Endothelial cell of umbilical vein (primary cell): ENCODE results near the gene MYH11. TPM values are rescaled to one million over a fixed set of nuclear protein-coding genes. Genes with fewer than 3 reads are reported as not detected.

Source experiments
- BruUV-seq: library from RNA; stranded (reverse); fragments of 400-500 nt; replicated peaks from 2 replicates; lab custom pipeline; 2021; lab: Mats Ljungman, UMichigan
- CTCF ChIA-PET: fragments of 300-600, 350-600 bp; sonication (Branson Sonifier 250); formaldehyde crosslinking; loops from one replicate; lab custom pipeline; 2021; ENCODE audit warnings: antibody characterized with exemption, inconsistent platforms; lab: Charles Lee
- POLR2A ChIA-PET: fragments of 300-600, 350-600 bp; sonication (Branson Sonifier 250); formaldehyde crosslinking; loops from one replicate; lab custom pipeline; 2021; ENCODE audit warnings: antibody characterized with exemption, inconsistent platforms; lab: Charles Lee
- DNase-seq: peaks from one replicate; pipeline ENCODE4 v3.0.0-alpha.2; 2011; ENCODE audit warnings: low read depth, low spot score
- FAIRE-seq: peaks from 2 replicates; lab custom pipeline; 2011; peaks lifted over from hg19 to GRCh38; lab: Jason Lieb, UNC
- H2AFZ ChIP-seq: 2 replicates; pipeline ENCODE4 v1.6.0; 2012; ENCODE audit warnings: low read depth, low read length, control low read depth, inconsistent platforms
- H3K27ac ChIP-seq: 2 replicates; pipeline ENCODE4 v1.5.1; 2011; ENCODE audit warnings: low read depth, mild to moderate bottlenecking, control low read depth, low read length, moderate library complexity; ENCODE audit not compliant: insufficient read depth
- H3K27me3 ChIP-seq, 2 experiments: 2 replicates each; pipeline versions ENCODE4 v1.6.0 to v1.6.1; 2011; ENCODE audit warnings: low read length in 2 of 2, mixed read lengths in 1 of 2; ENCODE audit not compliant: control insufficient read depth in 2 of 2, insufficient read depth in 2 of 2
- H3K36me3 ChIP-seq, 2 experiments: 2 replicates in 1 of 2; 3 replicates in 1 of 2; pipeline ENCODE4 v1.5.1; 2011; ENCODE audit warnings: low read length in 2 of 2, mild to moderate bottlenecking in 1 of 2, moderate library complexity in 1 of 2; ENCODE audit not compliant: control insufficient read depth in 2 of 2, insufficient read depth in 2 of 2; ENCODE audit errors: extremely low read depth in 1 of 2
- H3K4me1 ChIP-seq: 3 replicates; pipeline ENCODE4 v1.5.1; 2011; ENCODE audit warnings: mild to moderate bottlenecking, low read length; ENCODE audit not compliant: control insufficient read depth, insufficient read depth; ENCODE audit errors: extremely low read depth
- H3K4me2 ChIP-seq: 2 replicates; pipeline ENCODE4 v1.6.1; 2011; ENCODE audit warnings: low read length, control low read depth, mixed read lengths; ENCODE audit not compliant: insufficient read depth
- H3K4me3 ChIP-seq, 3 experiments: fragments of 200-600 bp in 1 of 3; sonication (generic), shearing (Covaris generic) in 1 of 3; replicated peaks in 1 of 3; 2 replicates each; pipeline ENCODE4 v1.5.1; 2011 to 2016; ENCODE audit warnings: control low read depth in 3 of 3, low read length in 3 of 3, mild to moderate bottlenecking in 2 of 3, inconsistent platforms in 1 of 3, low read depth in 1 of 3, moderate library complexity in 1 of 3; ENCODE audit not compliant: insufficient read depth in 1 of 3
- H3K79me2 ChIP-seq: 2 replicates; pipeline ENCODE4 v1.6.0; 2012; ENCODE audit warnings: low read length, inconsistent platforms; ENCODE audit not compliant: control insufficient read depth, insufficient read depth
- H3K9ac ChIP-seq: replicated peaks from 2 replicates; pipeline ENCODE3; 2011; ENCODE audit warnings: low read length, control low read depth; ENCODE audit not compliant: insufficient read depth; ENCODE audit errors: extremely low read depth
- H3K9me1 ChIP-seq: replicated peaks from 3 replicates; pipeline ENCODE4 v1.6.0; 2011; ENCODE audit warnings: mild to moderate bottlenecking, low read length; ENCODE audit not compliant: control insufficient read depth, insufficient read depth; ENCODE audit errors: extremely low read depth
- H3K9me3 ChIP-seq: replicated peaks from 2 replicates; pipeline ENCODE4 v1.5.1; 2012; ENCODE audit warnings: low read length, inconsistent platforms; ENCODE audit not compliant: control insufficient read depth, insufficient read depth
- H4K20me1 ChIP-seq: replicated peaks from 2 replicates; pipeline ENCODE3; 2011; ENCODE audit warnings: mild to moderate bottlenecking, low read length; ENCODE audit not compliant: control insufficient read depth, insufficient read depth; ENCODE audit errors: extremely low read depth
- EZH2 ChIP-seq: IDR thresholded peaks from 2 replicates; pipeline ENCODE4 v1.6.1; 2012; ENCODE audit warnings: borderline replicate concordance, low read depth, mild to moderate bottlenecking, moderate library complexity, low read length, inconsistent platforms; ENCODE audit not compliant: severe bottlenecking
- FOS ChIP-seq: IDR thresholded peaks from 2 replicates; pipeline ENCODE4 v1.6.1; 2011; ENCODE audit warnings: mild to moderate bottlenecking, low read length, moderate library complexity, borderline replicate concordance; ENCODE audit not compliant: insufficient read depth
- MYC ChIP-seq: IDR thresholded peaks from one replicate; pipeline ENCODE4 v1.6.1; 2011; ENCODE audit warnings: mild to moderate bottlenecking, low read depth, low read length
- dilution Hi-C: fragments of 300-500 bp; cut with MboI; formaldehyde crosslinking; loops from one replicate; pipeline ENCODE4 v1.15.0; 2019; ENCODE audit warnings: low sequenced_read_pairs; ENCODE audit not compliant: extremely low pct_ligation_motif_present
- intact Hi-C: fragments of 100-400 bp; cut with micrococcal nuclease; formaldehyde crosslinking; loops from one replicate; pipeline ENCODE4 v1.10.0; 2022
- polyA plus RNA-seq, 4 experiments: library from polyadenylated mRNA; depleted of rRNA in 3 of 4; stranded (reverse) in 3 of 4; unstranded in 1 of 4; fragments of >200 nt; gene quantifications; 2 replicates each; pipeline versions ENCODE4 v1.2.1 to v1.2.3, GENCODE V29; 2011 to 2012; ENCODE audit warnings: missing spikeins in 1 of 4
- total RNA-seq: library from RNA; stranded (reverse); gene quantifications from 2 replicates; pipeline ENCODE4 v1.2.3, GENCODE V29; 2021
- TF ChIP-seq, protein P1 (sequence below), 2 donors: IDR thresholded peaks; 1 replicate in 1 of 2; 2 replicates in 1 of 2; pipeline ENCODE4 v1.5.1; 2011; ENCODE audit warnings: low read length in 2 of 2, mild to moderate bottlenecking in 2 of 2, moderate library complexity in 2 of 2, control low read depth in 1 of 2, inconsistent platforms in 1 of 2, low read depth in 1 of 2; ENCODE audit not compliant: insufficient read depth in 1 of 2; ENCODE audit errors: extremely low read depth in 1 of 2
- TF ChIP-seq, protein P2 (sequence below): IDR thresholded peaks from 2 replicates; pipeline ENCODE4 v1.6.1; 2011; ENCODE audit not compliant: insufficient read depth, insufficient read length

MYH11 gene
- total and polyA plus RNA-seq, 2 donors (not counting 3 experiments of a cell fraction or from before 2014, with no cell fraction given), result not detected

DNA sequence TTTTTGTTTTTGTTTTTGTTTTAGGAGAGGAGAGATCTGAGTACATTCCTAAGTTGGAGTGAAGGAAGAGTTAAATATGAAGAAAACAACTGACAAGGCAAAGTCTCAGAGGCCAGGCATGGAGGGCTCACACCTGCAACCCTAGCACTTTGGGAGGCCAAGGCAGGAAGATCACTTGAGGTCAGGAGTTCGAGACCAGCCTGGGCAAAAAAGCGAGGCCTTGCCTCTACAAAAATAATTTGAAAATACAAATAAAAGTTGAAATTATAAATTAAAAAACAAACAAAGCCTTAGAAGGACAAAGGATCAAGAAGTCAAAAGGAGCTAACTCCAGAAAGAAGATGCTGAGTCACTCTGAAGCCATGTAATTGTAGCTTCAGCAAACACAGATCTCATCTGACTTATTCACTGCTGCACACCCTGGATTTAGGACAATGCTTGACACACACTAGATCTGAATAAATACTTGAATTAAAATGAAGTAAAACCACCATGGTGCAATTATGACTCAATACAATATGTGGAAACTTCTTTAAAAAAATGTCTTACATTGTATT, 22.5 kb upstream of the MYH11 start:
- Histone ChIP-seq H3K4me3 (no peak overlapping the region), H3K9me3 (no peaks in the 10 kb centered on the region), H2AFZ (no peak overlapping the region), H3K79me2 (no peaks in the 10 kb centered on the region), H3K4me2 (no peak overlapping the region), H3K27ac (peak overlapping the region; percentile 72), H3K4me1 (peaks cover 10% of the 10 kb centered on the region), H3K27me3 (no peaks in the 10 kb centered on the region), H4K20me1 (no peaks in the 10 kb centered on the region), H3K36me3 (peaks cover 0 to 2% of the 10 kb centered on the region in 2 experiments), H3K9me1 (no peaks in the 10 kb centered on the region), H3K9ac (no peak overlapping the region)
- FAIRE-seq (peak; percentile 78), DNase-seq (peak; percentile 38)
- BruUV-seq, result no TSS peak
- intact Hi-C loops (loop anchor here (5.0 to 10.0 kb wide), 2 partner anchors 143 to 315 kb away; no protein-coding TSS in a partner anchor), dilution Hi-C loops (no loop called here)
- TF ChIP-seq MYC, result no peak
- peak; percentile 14 for TF ChIP-seq FOS
- POLR2A ChIA-PET, result no interaction called here
- CTCF ChIA-PET, result interaction anchor here (0.9 to 2.5 kb wide), 7 partner anchors 9 to 174 kb away, joined by 3 to 8 read pairs (median 3); partner anchors contain the start of gene CEP20

DNA sequence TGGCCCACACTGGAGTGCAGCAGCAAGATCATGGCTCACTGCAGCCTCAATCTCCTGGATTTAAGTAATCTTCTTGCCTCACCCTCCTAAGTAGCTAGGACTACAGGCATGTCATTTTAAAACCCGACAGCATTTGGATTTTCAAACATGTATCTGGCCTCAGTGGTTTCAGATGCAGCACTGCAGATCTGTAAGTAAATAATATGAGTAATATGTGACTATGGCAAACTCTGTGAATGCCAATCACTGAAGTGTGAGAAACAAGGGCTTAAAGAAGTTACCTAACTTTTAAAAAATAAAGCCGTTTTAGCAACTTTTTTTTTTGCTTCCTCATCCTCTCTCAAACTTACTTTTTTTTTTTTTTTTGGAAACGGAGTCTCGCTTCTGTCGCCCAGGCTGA, 19.7 kb upstream of the MYH11 start:
- DNase-seq (no peak), FAIRE-seq (no peak)
- TF ChIP-seq, protein P1, sequence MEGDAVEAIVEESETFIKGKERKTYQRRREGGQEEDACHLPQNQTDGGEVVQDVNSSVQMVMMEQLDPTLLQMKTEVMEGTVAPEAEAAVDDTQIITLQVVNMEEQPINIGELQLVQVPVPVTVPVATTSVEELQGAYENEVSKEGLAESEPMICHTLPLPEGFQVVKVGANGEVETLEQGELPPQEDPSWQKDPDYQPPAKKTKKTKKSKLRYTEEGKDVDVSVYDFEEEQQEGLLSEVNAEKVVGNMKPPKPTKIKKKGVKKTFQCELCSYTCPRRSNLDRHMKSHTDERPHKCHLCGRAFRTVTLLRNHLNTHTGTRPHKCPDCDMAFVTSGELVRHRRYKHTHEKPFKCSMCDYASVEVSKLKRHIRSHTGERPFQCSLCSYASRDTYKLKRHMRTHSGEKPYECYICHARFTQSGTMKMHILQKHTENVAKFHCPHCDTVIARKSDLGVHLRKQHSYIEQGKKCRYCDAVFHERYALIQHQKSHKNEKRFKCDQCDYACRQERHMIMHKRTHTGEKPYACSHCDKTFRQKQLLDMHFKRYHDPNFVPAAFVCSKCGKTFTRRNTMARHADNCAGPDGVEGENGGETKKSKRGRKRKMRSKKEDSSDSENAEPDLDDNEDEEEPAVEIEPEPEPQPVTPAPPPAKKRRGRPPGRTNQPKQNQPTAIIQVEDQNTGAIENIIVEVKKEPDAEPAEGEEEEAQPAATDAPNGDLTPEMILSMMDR (IDR thresholded peaks at IDR 0.05; ENCODE audit: extremely low read depth in 1 of 2, insufficient read depth in 1 of 2, low read depth in 1 of 2, low read length in 2 of 2), result no peak
- TF ChIP-seq, protein P2, sequence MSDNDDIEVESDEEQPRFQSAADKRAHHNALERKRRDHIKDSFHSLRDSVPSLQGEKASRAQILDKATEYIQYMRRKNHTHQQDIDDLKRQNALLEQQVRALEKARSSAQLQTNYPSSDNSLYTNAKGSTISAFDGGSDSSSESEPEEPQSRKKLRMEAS, result no peak
- TF ChIP-seq FOS (no peak), EZH2 (no peak)
- intact Hi-C loops, result loop anchor here (5.0 to 10.0 kb wide), 2 partner anchors 146 to 318 kb away; no protein-coding TSS in a partner anchor
- no TSS peak for BruUV-seq
- H4K20me1 ChIP-seq, result no peaks in the 10 kb centered on the region
- H3K9me1 ChIP-seq, result no peaks in the 10 kb centered on the region
- dilution Hi-C loops, result no loop called here
- ChIA-PET POLR2A (interaction anchor here (0.6 kb wide), 1 partner anchor 229 kb away, joined by 7 read pairs; no protein-coding TSS in a partner anchor), CTCF (interaction anchor here (2.2 kb wide), 1 partner anchor 146 kb away, joined by 32 read pairs; no protein-coding TSS in a partner anchor)
- H2AFZ ChIP-seq, result no peak overlapping the region
- no peak overlapping the region for H3K27ac ChIP-seq
- peaks cover 0 to under 1% of the 10 kb centered on the region in 2 experiments for H3K36me3 ChIP-seq
- no peak overlapping the region for H3K4me2 ChIP-seq
- no peak overlapping the region for H3K4me3 ChIP-seq
- no peaks in the 10 kb centered on the region for H3K27me3 ChIP-seq
- H3K9me3 ChIP-seq, result no peaks in the 10 kb centered on the region
- H3K4me1 ChIP-seq, result peaks cover 10% of the 10 kb centered on the region
- no peak overlapping the region for H3K9ac ChIP-seq
- H3K79me2 ChIP-seq, result no peaks in the 10 kb centered on the region
